Body of pancreas (tissue), 4 donors: ENCODE data around the gene DLG2. TPM values are rescaled to one million over a fixed set of nuclear protein-coding genes. Genes with fewer than 3 reads are reported as not detected.
"Not testable (repeated sequence)": the region's sequence is repeated elsewhere in the genome, so short reads cannot be mapped to it uniquely, and the experiment has no call there.

Experiments
- ATAC-seq: fragments of 150-250 bp; one replicate; pipeline ENCODE4 v1.9.1; 2016
- DNase-seq, 4 donors: peaks; one replicate each; pipeline ENCODE4 v3.0.0-alpha.2; 2019
- H3K27ac ChIP-seq, 4 donors: fragments of 200-600 bp; sonication (generic); 1 replicate in 3 of 4; 2 replicates in 1 of 4; pipeline versions ENCODE4 v1.5.1 to v1.6.1; 2016 to 2019; ENCODE audit warnings: mild to moderate bottlenecking in 1 of 4, mixed read lengths in 1 of 4, moderate library complexity in 1 of 4
- H3K27me3 ChIP-seq, 2 donors: fragments of 200-600 bp; sonication (generic); one replicate each; pipeline ENCODE4 v1.6.0; 2016; ENCODE audit warnings: mild to moderate bottlenecking in 1 of 2
- H3K36me3 ChIP-seq, 2 donors: fragments of 200-600 bp; sonication (generic); replicated peaks in 1 of 2; 2 replicates each; pipeline ENCODE4 v1.5.1; 2016; ENCODE audit warnings: low read depth in 2 of 2; ENCODE audit not compliant: insufficient read depth in 1 of 2
- H3K4me1 ChIP-seq: fragments of 200-600 bp; sonication (generic); one replicate; pipeline ENCODE4 v1.6.0; 2016
- H3K4me3 ChIP-seq, 2 donors: fragments of 200-600 bp; sonication (generic); 1 replicate in 1 of 2; 2 replicates in 1 of 2; pipeline ENCODE4 v1.5.1; 2016 to 2019
- H3K9me3 ChIP-seq, 3 donors: fragments of 200-600 bp; sonication (generic); 1 replicate in 2 of 3; 2 replicates in 1 of 3; pipeline ENCODE4 v1.5.1; 2016
- CTCF ChIP-seq, 7 experiments: fragments of 450-650 bp in 4 of 7; fragments of 200-600 bp in 3 of 7; sonication (generic) in 3 of 7; IDR thresholded peaks; one replicate each; pipeline ENCODE4 v1.5.1; 2016 to 2019; ENCODE audit warnings: antibody characterized with exemption in 7 of 7
- POLR2A ChIP-seq, 3 donors: fragments of 450-650 bp; IDR thresholded peaks; one replicate each; pipeline ENCODE4 v1.6.1; 2016; ENCODE audit warnings: antibody characterized with exemption in 3 of 3, mild to moderate bottlenecking in 2 of 3
- WGBS, 2 donors: methylation state at CpG; one replicate each; pipeline ENCODE4 v1.1.5; 2017; 5-methylcytosine and 5-hydroxymethylcytosine counted together
- intact Hi-C: fragments of 100-400 bp; cut with DNase I; formaldehyde crosslinking; loops from one replicate; pipeline ENCODE4 v1.15.1; 2023
- total RNA-seq, 2 donors: library from RNA; depleted of rRNA; stranded (reverse); fragments of >200 nt; gene quantifications; one replicate each; pipeline ENCODE4 v1.1.0, GENCODE V29; 2016

The DLG2 gene
- total RNA-seq, 2 donors from 2014 or later = 6.0 to 13.2 TPM

DNA sequence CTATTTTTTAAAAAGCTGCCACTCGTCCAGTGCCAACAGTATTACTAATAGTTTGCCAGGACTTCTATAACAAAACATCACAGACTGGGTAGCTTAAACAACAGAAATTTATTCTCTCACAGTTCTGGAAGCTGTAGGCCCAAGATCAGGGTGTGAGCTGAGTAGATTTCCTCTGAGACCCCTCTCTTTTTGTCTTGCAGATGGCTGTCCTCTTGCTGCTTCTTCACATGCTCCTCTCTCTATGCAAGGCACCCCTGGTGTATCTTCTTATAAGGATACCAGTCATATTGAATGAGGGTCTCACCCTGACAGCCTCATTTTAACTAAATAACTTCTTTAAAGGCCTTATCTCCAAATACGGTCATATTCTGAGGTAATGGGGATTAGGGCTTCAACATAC lies 390.9 kb downstream of the DLG2 start:
- ATAC-seq = no peak
- Histone ChIP-seq H3K4me3 (no peak overlapping the region), H3K36me3 (no peaks in the 10 kb centered on the region), H3K9me3 (no peaks in the 10 kb centered on the region), H3K27me3 (no peaks in the 10 kb centered on the region), H3K27ac (no peak overlapping the region), H3K4me1 (no peaks in the 10 kb centered on the region)
- whole genome bisulfite sequencing, 2 donors = 69 to 71% methylated on average over 2 of the region's 2 CpGs
- no peak for TF ChIP-seq POLR2A (IDR thresholded peaks at IDR 0.05)
- no peak for TF ChIP-seq CTCF (IDR thresholded peaks at IDR 0.05)
- intact Hi-C loops = no loop called here
- no peak for DNase-seq

DNA sequence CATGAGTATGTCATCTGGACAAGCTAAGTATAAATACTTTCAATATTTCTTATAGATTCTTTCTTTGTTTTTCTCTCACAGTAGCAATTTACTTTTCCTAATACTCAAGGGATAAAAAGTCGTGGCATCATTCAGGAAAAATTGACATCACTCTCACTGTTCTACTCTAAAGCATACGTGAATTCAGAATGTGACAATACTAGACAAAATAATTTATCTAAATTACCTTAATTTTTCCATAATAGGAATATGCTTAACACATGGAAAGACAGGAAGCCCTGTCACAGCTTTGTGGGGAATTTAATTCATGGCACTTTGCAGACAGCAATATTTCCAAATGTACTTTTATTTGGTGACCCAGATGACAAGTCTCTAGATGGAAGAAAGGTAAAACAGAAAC lies 394.6 kb downstream of the DLG2 start:
- H3K27ac ChIP-seq = no peak overlapping the region
- DNase-seq (no peak), ATAC-seq (no peak)
- intact Hi-C loops = no loop called here
- no peaks in the 10 kb centered on the region for H3K36me3 ChIP-seq
- H3K4me1 ChIP-seq = no peaks in the 10 kb centered on the region
- H3K4me3 ChIP-seq = no peak overlapping the region
- WGBS, 2 donors = 59 to 68% methylated on average over 2 of the region's 2 CpGs
- no peaks in the 10 kb centered on the region for H3K9me3 ChIP-seq
- TF ChIP-seq POLR2A (IDR thresholded peaks at IDR 0.05) (no peak), CTCF (IDR thresholded peaks at IDR 0.05) (no peak)
- no peaks in the 10 kb centered on the region for H3K27me3 ChIP-seq

DNA sequence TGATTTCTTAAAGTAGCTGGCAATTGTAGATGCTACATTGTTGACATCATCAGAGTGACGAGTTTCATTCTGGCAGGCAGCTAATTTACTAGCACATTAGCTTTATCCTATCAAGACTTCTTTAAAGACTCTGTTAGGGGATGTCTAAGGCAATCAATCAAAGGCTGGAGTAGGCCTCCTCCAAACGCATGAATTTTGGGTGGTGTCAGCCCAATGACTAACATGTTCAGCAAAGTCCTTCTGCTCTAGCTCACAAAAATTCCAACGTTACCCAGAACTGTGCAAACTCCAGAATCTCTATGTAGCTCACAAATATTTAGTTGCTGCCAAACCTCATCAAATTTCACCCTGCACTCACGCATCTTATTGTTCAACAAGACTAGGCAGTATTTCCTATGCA lies 395.6 kb downstream of the DLG2 start:
- Histone ChIP-seq H3K4me1 (no peaks in the 10 kb centered on the region), H3K27me3 (no peaks in the 10 kb centered on the region), H3K27ac (no peak overlapping the region), H3K4me3 (no peak overlapping the region), H3K36me3 (no peaks in the 10 kb centered on the region), H3K9me3 (no peaks in the 10 kb centered on the region)
- intact Hi-C loops = no loop called here
- TF ChIP-seq POLR2A (IDR thresholded peaks at IDR 0.05) = no peak
- no peak for TF ChIP-seq CTCF (IDR thresholded peaks at IDR 0.05)
- WGBS, 2 donors = 44 to 48% methylated on average over 4 of the region's 4 CpGs
- ATAC-seq (no peak), DNase-seq (no peak)

DNA sequence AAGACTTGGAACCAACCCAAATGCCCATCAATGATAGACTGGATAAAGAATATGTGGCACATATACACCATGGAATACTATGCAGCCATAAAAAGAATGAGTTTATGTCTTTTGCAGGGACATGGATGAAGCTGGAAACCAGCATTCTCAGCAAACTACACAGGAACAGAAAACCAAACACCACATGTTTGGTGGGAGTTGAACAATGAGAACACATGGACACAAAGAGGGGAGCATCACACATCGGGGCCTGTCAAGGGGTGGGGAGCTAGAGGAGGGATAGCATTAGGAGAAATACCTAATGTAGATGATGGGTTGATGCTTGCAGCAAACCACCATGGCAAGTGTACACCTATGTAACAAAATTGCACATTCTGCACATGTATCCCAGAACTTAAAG lies 397.4 kb downstream of the DLG2 start:
- WGBS, 2 donors = 91 to 92% methylated on average over 1 of the region's 1 CpG

DNA sequence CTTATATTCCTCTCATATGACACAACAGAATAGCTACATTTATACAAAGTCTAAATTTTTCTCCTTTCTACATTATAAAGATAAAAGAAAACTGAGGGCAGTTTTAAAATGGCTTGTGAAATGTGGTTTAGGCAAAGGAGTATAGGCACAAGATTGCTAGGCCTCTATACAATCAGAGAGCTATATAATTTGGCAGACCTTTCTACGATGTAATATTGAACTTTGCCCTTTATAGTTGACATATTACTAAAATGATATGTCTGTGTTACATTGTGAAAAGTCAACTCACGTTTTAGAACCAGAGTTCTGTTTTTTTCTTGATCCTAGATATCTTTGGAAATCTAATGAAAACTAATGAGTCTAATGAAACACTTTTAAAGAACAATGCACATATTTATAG lies 430.2 kb downstream of the DLG2 start:
- no peak for DNase-seq
- TF ChIP-seq POLR2A (IDR thresholded peaks at IDR 0.05) (no peak), CTCF (IDR thresholded peaks at IDR 0.05) (no peak)
- intact Hi-C loops = no loop called here
- 8 to 16% methylated on average over 2 of the region's 2 CpGs for WGBS, 2 donors
- no peak overlapping the region for H3K4me3 ChIP-seq
- no peaks in the 10 kb centered on the region for H3K36me3 ChIP-seq
- no peaks in the 10 kb centered on the region for H3K4me1 ChIP-seq
- H3K27ac ChIP-seq = no peak overlapping the region
- H3K27me3 ChIP-seq = no peaks in the 10 kb centered on the region
- no peak for ATAC-seq
- peaks cover 0 to 12% (median 3%) of the 10 kb centered on the region in 3 donors for H3K9me3 ChIP-seq

More for the DNA sequence above, 397.4 kb downstream of the DLG2 start:
- H3K4me1 ChIP-seq, ATAC-seq, H3K9me3 ChIP-seq, H3K4me3 ChIP-seq, H3K36me3 ChIP-seq, H3K27me3 ChIP-seq, DNase-seq, intact Hi-C loops, H3K27ac ChIP-seq: not testable (repeated sequence)
